A673 (cell line): ENCODE data around the gene ORAI1.
"Not testable (repeated sequence)": the region's sequence is repeated elsewhere in the genome, so short reads cannot be mapped to it uniquely, and the experiment has no call there.

Experiments
- CTCF ChIP-seq: fragments of 300-800, 200-600 bp; sonication (generic); conservative IDR thresholded peaks from 2 replicates; pipeline ENCODE4 v1.5.1; 2017; ENCODE audit warnings: low read depth, mild to moderate bottlenecking, antibody characterized with exemption, low read length, moderate library complexity, mixed read lengths
- EZH2 ChIP-seq: fragments of 200-600 bp; sonication (generic); IDR thresholded peaks from 2 replicates; pipeline ENCODE4 v1.6.1; 2017; ENCODE audit warnings: borderline replicate concordance, low read depth, mild to moderate bottlenecking, mixed read lengths, antibody characterized with exemption, low read length; ENCODE audit not compliant: poor library complexity, severe bottlenecking

GRCh38 chr12:121679661-121680197 is 53.4 kb downstream of the ORAI1 start:
- not testable (repeated sequence) for TF ChIP-seq CTCF, EZH2
